HepG2 (cell line): Measurements from ENCODE around the gene CELSR2. TPM values are rescaled to one million over a fixed set of nuclear protein-coding genes. Genes with fewer than 3 reads are reported as not detected.

ENCODE experiments used
- ARNTL ChIP-seq: sonication (generic); formaldehyde crosslinking; IDR thresholded peaks from 2 replicates; pipeline ENCODE4 v1.4.0; 2020; ENCODE audit warnings: mild to moderate bottlenecking, missing genetic modification reagents
- CBX5 ChIP-seq: sonication (generic); formaldehyde crosslinking; IDR thresholded peaks from 2 replicates; pipeline ENCODE4 v1.4.0; 2020; ENCODE audit warnings: missing genetic modification reagents, borderline replicate concordance
- EEA1 ChIP-seq: sonication (generic); formaldehyde crosslinking; IDR thresholded peaks from 2 replicates; pipeline ENCODE4 v1.5.1; 2020; ENCODE audit warnings: mild to moderate bottlenecking, missing genetic modification reagents, borderline replicate concordance
- NONO ChIP-seq, 2 experiments: fragments of 450-650 bp in 1 of 2; sonication (generic) in 1 of 2; formaldehyde crosslinking in 1 of 2; IDR thresholded peaks in 1 of 2; conservative IDR thresholded peaks in 1 of 2; 2 replicates each; pipeline versions ENCODE4 v1.6.1 to v1.8.0; 2017 to 2022; ENCODE audit warnings: mild to moderate bottlenecking in 1 of 2, missing genetic modification reagents in 1 of 2, moderate library complexity in 1 of 2
- RFXANK ChIP-seq: IDR thresholded peaks from 2 replicates; pipeline ENCODE4 v1.6.1; 2016
- SALL1 ChIP-seq: sonication (generic); formaldehyde crosslinking; IDR thresholded peaks from 2 replicates; pipeline ENCODE4 v1.8.0; 2022; ENCODE audit warnings: mild to moderate bottlenecking, missing genetic modification reagents
- SAP130 ChIP-seq: IDR thresholded peaks from 2 replicates; pipeline ENCODE4 v1.6.1; 2016; ENCODE audit warnings: low read depth
- SYNCRIP ChIP-seq: fragments of 200-400 bp; formaldehyde crosslinking; IDR thresholded peaks from 2 replicates; pipeline ENCODE4 v1.6.1; 2018; ENCODE audit warnings: mild to moderate bottlenecking, low read depth, low read length; ENCODE audit not compliant: insufficient read depth
- THAP11 ChIP-seq: IDR thresholded peaks from 2 replicates; pipeline ENCODE4 v1.6.1; 2016; ENCODE audit warnings: missing biosample characterization, missing genetic modification reagents
- TMF1 ChIP-seq: sonication (generic); formaldehyde crosslinking; IDR thresholded peaks from 2 replicates; pipeline ENCODE4 v1.8.1; 2022; ENCODE audit warnings: low read depth, missing genetic modification reagents
- YEATS2 ChIP-seq: sonication (generic); formaldehyde crosslinking; IDR thresholded peaks from 2 replicates; pipeline ENCODE4 v1.4.0; 2020; ENCODE audit warnings: missing genetic modification reagents, borderline replicate concordance
- ZBTB8A ChIP-seq: sonication (generic); formaldehyde crosslinking; IDR thresholded peaks from 2 replicates; pipeline ENCODE4 v1.4.0; 2020; ENCODE audit warnings: mild to moderate bottlenecking, low read depth, missing genetic modification reagents, borderline replicate concordance
- ZNF24 ChIP-seq: fragments of 450-650 bp; IDR thresholded peaks from 2 replicates; pipeline ENCODE4 v1.6.1; 2017; ENCODE audit warnings: antibody characterized with exemption, mild to moderate bottlenecking
- ZNF317 ChIP-seq: sonication (generic); formaldehyde crosslinking; IDR thresholded peaks from 2 replicates; pipeline ENCODE4 v1.5.0; 2020; ENCODE audit warnings: mild to moderate bottlenecking, missing genetic modification reagents
- ZNF496 ChIP-seq: sonication (generic); formaldehyde crosslinking; IDR thresholded peaks from 2 replicates; pipeline ENCODE4 v1.8.1; 2023; ENCODE audit warnings: mild to moderate bottlenecking, moderate library complexity, missing genetic modification reagents; ENCODE audit not compliant: insufficient replicate concordance
- ZNF558 ChIP-seq: sonication (generic); formaldehyde crosslinking; IDR thresholded peaks from 2 replicates; pipeline ENCODE4 v1.9.0; 2022; ENCODE audit warnings: mild to moderate bottlenecking, missing genetic modification reagents, borderline replicate concordance
- polyA plus RNA-seq, 8 experiments: library from polyadenylated mRNA; depleted of rRNA in 3 of 8; stranded (reverse) in 7 of 8; unstranded in 1 of 8; fragments of >200 nt; fragmentation: Illumina TruSeq in 4 of 8; extraction: Trizol in 4 of 8; gene quantifications; 2 replicates each; pipeline versions ENCODE4 v1.2.1 to v1.2.3, GENCODE V29; 2011 to 2016; ENCODE audit warnings: low read depth in 4 of 8, missing spikeins in 1 of 8, mixed read lengths in 1 of 8; ENCODE audit not compliant: insufficient read depth in 1 of 8
- total RNA-seq, 5 experiments: library from RNA; depleted of rRNA; stranded (reverse); fragments of >200 nt; fragmentation: Illumina TruSeq; extraction: Trizol; gene quantifications; 2 replicates each; pipeline ENCODE4 v1.2.3, GENCODE V29; 2016; ENCODE audit warnings: low read depth in 1 of 5
- TF ChIP-seq, protein P1 (sequence below): IDR thresholded peaks from 2 replicates; pipeline ENCODE4 v1.6.1; 2016; ENCODE audit warnings: missing biosample characterization, missing genetic modification reagents, low read depth
- TF ChIP-seq, protein P2 (sequence below): sonication (generic); formaldehyde crosslinking; IDR thresholded peaks from 2 replicates; pipeline ENCODE4 v1.5.0; 2020; ENCODE audit warnings: missing genetic modification reagents
- TF ChIP-seq, protein P3 (sequence below): sonication (generic); formaldehyde crosslinking; IDR thresholded peaks from 2 replicates; pipeline ENCODE4 v1.4.0; 2020; ENCODE audit warnings: missing genetic modification reagents

CELSR2 gene
- total and polyA plus RNA-seq, 2 of the 13 experiments (the other 11 are each of a cell fraction or from before 2014, with no cell fraction given): 4.0 to 6.6 TPM

DNA sequence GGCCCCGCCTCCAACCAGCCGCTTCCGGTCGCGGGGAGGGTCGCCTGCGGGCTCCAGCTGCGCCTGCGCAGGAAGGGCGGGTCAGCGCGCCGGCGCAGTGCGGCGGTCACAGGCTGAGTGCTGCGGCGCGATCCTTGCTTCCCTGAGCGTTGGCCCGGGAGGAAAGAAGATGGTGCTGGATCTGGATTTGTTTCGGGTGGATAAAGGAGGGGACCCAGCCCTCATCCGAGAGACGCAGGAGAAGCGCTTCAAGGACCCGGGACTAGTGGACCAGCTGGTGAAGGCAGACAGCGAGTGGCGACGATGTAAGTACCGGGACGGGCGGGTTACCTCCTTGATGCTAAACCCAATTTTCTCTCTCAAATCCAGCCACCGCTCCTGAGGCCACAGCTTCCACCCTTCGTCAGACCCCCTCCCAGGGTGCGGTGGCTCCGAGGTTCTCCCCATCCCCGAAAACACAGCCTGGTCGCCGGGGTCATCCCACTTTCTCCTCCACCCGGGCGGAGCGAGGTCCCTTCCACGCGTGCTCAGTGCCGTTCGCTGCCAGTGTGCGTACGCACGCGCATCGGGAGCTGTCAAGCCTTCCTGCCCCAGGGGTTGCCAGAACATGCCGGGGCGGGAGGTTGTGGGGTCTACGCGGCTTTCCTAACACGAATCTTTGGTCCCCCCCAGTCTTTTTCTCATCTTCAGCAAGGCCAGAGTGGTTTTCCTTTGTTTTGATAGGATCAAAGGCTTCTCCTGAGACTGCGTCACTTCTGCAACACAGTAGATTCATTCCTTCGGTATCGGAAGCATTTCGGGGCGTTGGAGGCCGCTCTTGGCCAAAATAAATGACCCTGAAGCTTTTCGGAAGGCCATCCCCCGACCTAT is 35.3 kb upstream of the CELSR2 start, which contains the start of gene SARS1 (continued):
- TF ChIP-seq, protein P1, sequence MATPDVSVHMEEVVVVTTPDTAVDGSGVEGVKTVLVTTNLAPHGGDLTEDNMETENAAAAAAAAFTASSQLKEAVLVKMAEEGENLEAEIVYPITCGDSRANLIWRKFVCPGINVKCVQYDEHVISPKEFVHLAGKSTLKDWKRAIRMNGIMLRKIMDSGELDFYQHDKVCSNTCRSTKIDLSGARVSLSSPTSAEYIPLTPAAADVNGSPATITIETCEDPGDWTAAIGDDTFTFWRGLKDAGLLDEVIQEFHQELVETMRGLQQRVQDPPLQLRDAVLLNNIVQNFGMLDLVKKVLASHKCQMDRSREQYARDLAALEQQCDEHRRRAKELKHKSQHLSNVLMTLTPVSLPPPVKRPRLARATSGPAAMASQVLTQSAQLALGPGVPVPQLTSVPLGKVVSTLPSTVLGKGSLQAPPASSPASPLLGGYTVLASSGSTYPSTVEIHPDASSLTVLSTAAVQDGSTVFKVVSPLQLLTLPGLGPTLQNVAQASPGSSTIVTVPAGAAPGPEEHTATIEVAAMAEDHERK: no peak
- TF ChIP-seq EEA1 (no peak; the same call in 1 of the 2 replicates), ZNF558 (CRISPR knock-in tag) (no peak), ARNTL (no peak), NONO (IDR thresholded peaks at IDR 0.05) (no peak), NONO (CRISPR knock-in tag; conservative IDR thresholded peaks at IDR 0.05) (0 out of 2 replicates have a peak, but pooled peaks have one; percentile 27), RFXANK (CRISPR knock-in tag) (0 out of 2 replicates have a peak, but pooled peaks have one; percentile 53), TMF1 (CRISPR knock-in tag) (no peak), YEATS2 (CRISPR knock-in tag) (no peak), ZNF317 (CRISPR knock-in tag) (no peak), THAP11 (CRISPR knock-in tag) (peak; percentile 77), CBX5 (CRISPR knock-in tag) (peak; percentile 19; the same call in 1 of the 2 replicates), SYNCRIP (no peak), ZBTB8A (no peak; the same call in 1 of the 2 replicates), ZNF496 (CRISPR knock-in tag) (no peak), SAP130 (CRISPR knock-in tag) (peak; percentile 72), ZNF24 (no peak), SALL1 (peak; percentile 61)
- TF ChIP-seq, protein P2, sequence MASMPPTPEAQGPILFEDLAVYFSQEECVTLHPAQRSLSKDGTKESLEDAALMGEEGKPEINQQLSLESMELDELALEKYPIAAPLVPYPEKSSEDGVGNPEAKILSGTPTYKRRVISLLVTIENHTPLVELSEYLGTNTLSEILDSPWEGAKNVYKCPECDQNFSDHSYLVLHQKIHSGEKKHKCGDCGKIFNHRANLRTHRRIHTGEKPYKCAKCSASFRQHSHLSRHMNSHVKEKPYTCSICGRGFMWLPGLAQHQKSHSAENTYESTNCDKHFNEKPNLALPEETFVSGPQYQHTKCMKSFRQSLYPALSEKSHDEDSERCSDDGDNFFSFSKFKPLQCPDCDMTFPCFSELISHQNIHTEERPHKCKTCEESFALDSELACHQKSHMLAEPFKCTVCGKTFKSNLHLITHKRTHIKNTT (CRISPR knock-in tag): no peak
- TF ChIP-seq, protein P3, sequence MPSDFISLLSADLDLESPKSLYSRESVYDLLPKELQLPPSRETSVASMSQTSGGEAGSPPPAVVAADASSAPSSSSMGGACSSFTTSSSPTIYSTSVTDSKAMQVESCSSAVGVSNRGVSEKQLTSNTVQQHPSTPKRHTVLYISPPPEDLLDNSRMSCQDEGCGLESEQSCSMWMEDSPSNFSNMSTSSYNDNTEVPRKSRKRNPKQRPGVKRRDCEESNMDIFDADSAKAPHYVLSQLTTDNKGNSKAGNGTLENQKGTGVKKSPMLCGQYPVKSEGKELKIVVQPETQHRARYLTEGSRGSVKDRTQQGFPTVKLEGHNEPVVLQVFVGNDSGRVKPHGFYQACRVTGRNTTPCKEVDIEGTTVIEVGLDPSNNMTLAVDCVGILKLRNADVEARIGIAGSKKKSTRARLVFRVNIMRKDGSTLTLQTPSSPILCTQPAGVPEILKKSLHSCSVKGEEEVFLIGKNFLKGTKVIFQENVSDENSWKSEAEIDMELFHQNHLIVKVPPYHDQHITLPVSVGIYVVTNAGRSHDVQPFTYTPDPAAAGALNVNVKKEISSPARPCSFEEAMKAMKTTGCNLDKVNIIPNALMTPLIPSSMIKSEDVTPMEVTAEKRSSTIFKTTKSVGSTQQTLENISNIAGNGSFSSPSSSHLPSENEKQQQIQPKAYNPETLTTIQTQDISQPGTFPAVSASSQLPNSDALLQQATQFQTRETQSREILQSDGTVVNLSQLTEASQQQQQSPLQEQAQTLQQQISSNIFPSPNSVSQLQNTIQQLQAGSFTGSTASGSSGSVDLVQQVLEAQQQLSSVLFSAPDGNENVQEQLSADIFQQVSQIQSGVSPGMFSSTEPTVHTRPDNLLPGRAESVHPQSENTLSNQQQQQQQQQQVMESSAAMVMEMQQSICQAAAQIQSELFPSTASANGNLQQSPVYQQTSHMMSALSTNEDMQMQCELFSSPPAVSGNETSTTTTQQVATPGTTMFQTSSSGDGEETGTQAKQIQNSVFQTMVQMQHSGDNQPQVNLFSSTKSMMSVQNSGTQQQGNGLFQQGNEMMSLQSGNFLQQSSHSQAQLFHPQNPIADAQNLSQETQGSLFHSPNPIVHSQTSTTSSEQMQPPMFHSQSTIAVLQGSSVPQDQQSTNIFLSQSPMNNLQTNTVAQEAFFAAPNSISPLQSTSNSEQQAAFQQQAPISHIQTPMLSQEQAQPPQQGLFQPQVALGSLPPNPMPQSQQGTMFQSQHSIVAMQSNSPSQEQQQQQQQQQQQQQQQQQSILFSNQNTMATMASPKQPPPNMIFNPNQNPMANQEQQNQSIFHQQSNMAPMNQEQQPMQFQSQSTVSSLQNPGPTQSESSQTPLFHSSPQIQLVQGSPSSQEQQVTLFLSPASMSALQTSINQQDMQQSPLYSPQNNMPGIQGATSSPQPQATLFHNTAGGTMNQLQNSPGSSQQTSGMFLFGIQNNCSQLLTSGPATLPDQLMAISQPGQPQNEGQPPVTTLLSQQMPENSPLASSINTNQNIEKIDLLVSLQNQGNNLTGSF (CRISPR knock-in tag): no peak
